ENCODE measurements around the gene HOXD13.

The HOXD13 gene

DNA sequence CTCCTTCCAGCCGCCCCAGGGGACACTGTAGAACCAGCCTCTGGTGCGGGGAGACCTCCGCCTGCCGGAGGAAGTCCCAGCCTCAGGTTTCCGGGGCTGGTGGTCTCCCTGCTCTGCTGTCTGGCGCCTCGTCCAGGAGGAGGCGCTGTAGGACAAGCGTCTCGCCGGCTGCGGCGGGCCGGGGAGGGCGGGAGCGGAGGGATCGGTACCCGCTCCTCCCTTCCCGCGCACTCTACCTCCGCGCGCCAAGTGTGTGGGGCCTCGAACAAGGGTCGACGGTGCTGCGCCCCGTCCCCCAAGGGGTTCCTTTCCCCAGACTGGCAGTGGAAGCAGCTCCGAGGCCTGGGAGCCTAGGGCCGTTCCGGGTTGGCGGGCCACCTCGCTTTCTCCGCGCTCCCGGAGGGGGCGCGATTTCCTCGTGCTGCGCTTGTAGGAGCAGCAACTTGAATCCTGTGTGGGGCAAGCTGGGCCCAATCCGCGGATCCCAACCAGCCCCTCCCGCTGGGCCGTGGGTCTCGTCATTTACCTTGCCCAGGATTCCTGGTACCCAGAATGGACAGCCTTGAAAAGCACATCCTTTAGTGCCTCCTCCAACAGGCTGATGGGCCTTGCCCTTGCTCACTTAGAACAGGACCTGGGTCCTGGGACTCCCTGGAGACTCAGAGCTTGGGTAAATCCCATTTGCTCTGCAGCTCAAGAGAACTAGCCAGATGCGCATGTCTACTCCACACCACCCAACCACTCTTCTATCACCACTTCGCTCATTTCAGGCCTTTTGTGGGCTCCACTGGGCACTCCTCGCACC lies 48.2 kb downstream of the HOXD13 start:
- peak; percentile 70 for FAIRE-seq
- peak; percentile 77 for DNase-seq (ENCODE audit: extremely low spot score, insufficient read length, low read depth)

GRCh38 chr2:176142281-176142680 lies 49.8 kb downstream of the HOXD13 start:
- no peak for FAIRE-seq

More at GRCh38 chr2:176142281-176142680, 49.8 kb downstream of the HOXD13 start:
- no peak for DNase-seq (ENCODE audit: extremely low spot score, insufficient read length, low read depth)

All from GM18507 (cell line).